ENCODE results near the gene AP1S2.

GRCh38 chrX:15864629-15865028 lies 10.0 kb upstream of the AP1S2 start:
- TF ChIP-seq SP1 (IDR thresholded peaks at IDR 0.05): no peak
- TF ChIP-seq L3MBTL2 (conservative IDR thresholded peaks at IDR 0.05): no peak
- no peak for TF ChIP-seq CTBP1 (IDR thresholded peaks at IDR 0.05; ENCODE audit: borderline replicate concordance)
- TF ChIP-seq NFRKB (IDR thresholded peaks at IDR 0.05): no peak
- TF ChIP-seq BHLHE40 (IDR thresholded peaks at IDR 0.05; ENCODE audit: borderline replicate concordance): no peak
- no peak for TF ChIP-seq FOXA1 (IDR thresholded peaks at IDR 0.05)
- TF ChIP-seq, protein P1, sequence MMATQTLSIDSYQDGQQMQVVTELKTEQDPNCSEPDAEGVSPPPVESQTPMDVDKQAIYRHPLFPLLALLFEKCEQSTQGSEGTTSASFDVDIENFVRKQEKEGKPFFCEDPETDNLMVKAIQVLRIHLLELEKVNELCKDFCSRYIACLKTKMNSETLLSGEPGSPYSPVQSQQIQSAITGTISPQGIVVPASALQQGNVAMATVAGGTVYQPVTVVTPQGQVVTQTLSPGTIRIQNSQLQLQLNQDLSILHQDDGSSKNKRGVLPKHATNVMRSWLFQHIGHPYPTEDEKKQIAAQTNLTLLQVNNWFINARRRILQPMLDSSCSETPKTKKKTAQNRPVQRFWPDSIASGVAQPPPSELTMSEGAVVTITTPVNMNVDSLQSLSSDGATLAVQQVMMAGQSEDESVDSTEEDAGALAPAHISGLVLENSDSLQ (IDR thresholded peaks at IDR 0.05): no peak
- no peak for TF ChIP-seq TARDBP (IDR thresholded peaks at IDR 0.05)
